ENCODE results near the gene LRCH2.
A peak's percentile ranks its signal among the peaks of the same experiment; 100 is the strongest.
"Not testable (repeated sequence)": the region's sequence is repeated elsewhere in the genome, so short reads cannot be mapped to it uniquely, and the experiment has no call there.

The LRCH2 gene, protein sequence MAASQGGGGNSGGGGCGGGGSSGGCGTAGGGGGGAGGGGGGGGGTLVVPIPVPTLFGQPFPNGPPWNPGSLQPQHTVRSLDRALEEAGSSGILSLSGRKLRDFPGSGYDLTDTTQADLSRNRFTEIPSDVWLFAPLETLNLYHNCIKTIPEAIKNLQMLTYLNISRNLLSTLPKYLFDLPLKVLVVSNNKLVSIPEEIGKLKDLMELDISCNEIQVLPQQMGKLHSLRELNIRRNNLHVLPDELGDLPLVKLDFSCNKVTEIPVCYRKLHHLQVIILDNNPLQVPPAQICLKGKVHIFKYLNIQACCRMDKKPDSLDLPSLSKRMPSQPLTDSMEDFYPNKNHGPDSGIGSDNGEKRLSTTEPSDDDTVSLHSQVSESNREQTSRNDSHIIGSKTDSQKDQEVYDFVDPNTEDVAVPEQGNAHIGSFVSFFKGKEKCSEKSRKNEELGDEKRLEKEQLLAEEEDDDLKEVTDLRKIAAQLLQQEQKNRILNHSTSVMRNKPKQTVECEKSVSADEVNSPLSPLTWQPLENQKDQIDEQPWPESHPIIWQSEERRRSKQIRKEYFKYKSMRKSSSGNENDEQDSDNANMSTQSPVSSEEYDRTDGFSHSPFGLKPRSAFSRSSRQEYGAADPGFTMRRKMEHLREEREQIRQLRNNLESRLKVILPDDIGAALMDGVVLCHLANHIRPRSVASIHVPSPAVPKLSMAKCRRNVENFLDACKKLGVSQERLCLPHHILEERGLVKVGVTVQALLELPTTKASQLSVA

DNA sequence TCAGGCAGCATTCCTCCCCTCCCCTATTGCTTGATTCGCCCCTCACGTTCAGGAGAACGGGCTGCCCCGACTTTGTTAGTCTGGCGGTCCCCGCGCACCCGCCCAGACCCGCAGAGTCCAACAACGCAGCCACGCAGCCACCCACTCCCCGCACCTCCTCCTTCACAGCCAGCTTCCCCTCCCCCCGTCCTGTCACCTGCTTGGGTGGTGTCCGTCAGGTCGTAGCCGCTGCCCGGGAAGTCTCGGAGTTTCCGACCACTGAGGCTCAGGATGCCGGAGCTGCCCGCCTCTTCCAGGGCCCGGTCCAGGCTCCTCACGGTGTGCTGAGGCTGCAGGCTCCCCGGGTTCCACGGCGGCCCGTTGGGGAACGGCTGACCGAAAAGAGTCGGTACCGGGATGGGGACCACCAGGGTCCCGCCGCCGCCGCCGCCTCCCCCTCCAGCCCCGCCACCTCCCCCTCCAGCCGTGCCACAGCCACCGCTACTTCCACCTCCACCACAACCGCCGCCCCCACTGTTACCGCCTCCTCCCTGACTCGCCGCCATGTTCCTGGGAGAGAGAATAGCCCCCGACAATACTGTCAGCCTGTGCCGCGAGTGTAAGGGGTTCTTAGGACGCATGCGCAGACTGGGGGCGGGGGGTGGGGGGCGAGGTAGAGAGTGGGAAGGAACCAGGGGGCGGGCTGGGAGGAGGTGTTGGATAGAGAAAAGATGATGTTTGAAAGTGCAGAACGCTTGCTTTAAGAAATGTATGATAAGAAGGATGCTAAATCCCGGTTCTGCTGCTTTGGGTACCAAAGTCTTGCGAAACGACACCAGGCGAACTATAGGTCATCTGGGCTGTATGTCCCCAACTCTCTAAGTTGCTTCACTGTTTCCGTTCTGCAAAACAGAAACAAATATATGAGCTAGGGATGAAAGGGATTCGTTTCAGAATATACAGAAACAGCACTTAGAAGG lies at the start of gene LRCH2:
TSS of gene LRCH2 (minus strand) at position 600 of the 959 bp plus-strand sequence. CDS start at position 545, 55 bp downstream.
- DNase-seq: peak in 12 of 14 donors; percentile 10 to 73 (median 41)

DNA sequence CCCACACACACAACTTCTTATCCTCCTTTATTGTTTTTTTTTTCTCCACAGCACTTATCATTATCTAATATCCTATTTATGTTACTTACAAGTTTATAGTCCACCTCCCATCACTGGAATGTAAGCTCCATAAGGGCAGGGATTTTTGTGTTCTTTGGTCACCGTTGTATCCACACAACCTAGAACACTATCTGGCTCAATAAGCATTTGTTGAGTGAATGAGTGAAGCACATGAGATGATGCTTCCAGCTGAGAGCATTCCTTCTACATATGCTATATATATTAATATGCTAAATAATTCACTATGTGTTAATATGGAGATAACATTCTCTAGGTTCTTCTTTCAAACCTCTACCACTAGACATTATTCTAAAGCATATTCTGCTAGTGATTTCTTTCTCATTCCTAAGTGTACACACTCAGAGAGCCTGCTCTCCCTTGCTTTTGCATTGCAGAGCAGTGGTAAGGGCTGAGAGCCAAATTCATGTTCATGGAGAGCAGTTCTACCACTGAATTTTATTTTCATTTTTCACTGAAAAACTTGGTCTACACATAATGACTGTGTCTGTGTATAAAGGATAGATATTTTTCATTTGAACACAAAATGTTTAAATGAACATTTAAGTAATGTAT lies 35.3 kb upstream of the LRCH2 start:
- no peak for DNase-seq

DNA sequence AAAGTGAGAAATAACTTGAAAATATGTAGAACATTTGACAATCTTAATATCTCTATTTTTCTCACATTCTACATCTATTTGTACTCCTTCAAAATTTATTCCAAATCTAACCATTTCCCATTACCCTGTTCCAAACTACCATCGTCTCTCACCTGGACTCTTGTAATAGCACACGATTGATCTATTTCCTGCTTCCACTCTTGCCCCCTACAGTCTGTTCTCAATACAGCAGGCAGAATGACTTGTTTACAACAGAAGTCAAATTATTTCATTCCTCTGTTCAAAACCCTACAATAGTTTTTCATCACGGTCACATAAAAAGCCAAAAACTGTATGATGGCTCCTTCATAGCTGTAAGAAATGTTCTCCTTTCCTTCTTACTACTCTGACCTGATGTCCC lies 34.5 kb upstream of the LRCH2 start:
- no peak for DNase-seq

DNA sequence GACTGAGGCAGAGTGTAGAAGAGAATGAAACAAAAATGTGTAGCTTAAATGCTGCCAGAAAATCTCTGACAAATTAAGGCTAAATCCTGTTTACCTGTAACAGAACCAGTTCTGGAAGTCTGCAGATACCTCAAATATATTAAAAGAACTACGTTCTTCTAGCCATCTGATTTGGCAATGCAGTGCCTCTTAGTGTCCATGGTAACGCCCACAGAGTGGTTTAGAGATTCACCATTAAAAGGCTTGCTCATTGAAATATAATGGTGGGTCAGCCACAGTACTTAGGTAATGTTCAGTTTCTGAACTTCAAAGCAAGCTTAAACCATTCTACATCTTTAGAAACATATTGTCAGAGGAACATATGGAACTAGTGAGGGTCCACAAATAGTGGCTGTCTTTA lies 32.4 kb upstream of the LRCH2 start:
- DNase-seq: no peak

DNA sequence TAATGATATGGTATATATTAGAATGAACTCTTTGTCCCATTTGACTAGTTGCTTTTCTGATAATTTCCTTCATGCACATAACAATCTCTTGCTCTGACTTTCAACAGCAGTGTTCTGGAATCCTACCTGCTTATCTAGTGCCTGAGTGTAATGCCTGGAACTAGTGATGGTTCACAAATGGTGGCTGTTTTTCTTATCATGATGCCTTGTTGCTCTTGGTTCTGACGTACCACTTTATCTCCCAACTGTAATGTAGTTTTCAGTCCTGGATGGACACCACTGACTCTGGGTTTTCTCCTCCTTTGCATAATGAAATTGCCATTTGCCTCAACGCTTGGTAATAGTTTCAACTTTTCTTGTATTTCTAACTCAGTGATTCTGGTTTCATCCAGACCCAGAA lies 30.1 kb upstream of the LRCH2 start:
- no peak for DNase-seq

DNA sequence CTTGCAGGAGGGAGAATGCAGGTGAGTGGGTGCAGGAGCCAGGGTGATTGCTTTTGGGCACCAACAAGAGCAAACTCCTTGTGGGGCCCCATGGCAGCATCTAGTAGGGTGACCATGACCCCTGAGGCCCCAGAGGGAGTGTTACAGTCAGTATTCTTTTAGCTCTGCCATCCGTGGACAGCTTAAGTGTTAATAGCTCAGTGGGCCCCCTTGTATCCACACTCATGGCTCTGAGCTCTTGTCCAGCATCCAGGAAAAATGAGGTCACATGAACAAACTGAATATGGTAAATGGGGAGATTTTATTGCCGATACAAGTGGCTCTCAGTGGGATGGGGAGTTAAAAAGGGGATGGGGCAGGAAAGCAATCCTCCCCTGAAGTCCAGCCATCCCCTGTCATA lies 27.3 kb upstream of the LRCH2 start:
- no peak for DNase-seq

DNA sequence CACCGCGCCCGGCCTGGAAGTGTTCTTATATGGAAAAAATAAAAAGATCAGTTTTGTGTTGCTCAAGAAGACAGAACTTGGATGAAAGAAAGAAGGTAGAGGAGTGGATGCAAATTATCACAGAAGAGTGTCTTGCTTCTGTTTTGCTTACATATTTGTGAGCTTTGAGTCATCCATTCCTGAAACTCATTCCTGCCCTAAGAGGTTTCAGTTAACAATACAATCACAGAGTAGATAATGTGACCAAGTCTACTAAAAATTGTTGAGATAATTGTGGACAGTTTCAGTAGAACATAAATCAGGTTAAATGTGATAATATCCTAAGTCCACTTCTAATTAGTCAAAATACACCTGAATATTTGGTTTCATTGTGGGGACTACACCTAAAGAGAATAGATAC lies 26.4 kb upstream of the LRCH2 start:
- no peak for DNase-seq

DNA sequence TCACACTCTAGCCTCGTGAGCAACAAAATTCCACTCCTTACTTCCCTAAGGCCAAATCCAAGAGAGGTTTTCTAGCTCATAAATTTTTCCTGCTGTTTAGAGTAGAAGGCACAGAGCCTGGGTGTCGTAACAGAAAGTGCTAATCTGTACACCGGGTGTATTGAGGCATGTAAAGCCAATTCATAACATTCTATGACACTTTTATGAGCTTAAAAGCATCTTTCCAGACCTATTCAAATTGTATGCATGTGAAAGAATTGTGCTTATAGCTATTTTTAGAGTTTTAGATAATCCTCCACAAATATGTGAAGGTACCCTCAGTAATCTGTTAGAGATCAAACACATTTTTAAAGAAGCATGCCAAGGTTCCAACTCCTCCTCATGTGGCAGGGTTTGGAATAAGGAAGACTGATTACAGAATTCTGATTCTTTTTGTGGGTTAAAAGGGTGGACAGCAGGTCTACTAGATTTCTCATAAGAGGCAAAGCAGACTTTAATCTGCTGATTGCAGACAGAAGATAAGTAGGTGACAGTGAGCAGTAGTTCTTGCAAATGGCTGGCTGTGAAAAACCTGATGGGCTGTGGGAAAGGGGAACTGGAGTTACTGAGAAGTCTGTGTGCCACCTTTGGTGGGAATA lies 25.5 kb upstream of the LRCH2 start:
- no peak for DNase-seq

DNA sequence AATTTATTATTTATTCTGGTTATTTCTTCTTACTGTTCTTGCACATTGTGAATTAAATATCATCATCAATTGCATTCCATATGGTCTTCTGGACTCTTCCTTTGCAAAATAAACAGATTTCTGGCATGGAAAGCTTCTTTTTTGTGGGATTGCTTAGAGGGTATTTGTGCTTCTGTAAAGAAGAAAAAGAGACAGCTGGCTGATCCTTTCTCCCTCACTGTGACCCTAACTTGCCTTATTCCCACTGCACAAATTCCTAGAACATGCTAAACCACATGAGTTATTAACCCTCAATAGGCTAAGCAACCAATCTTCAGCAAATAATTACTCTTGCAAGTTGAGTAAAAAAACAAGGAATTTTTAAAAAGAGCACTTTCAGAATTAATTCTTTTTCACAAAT lies 23.8 kb upstream of the LRCH2 start:
- DNase-seq: no peak

DNA sequence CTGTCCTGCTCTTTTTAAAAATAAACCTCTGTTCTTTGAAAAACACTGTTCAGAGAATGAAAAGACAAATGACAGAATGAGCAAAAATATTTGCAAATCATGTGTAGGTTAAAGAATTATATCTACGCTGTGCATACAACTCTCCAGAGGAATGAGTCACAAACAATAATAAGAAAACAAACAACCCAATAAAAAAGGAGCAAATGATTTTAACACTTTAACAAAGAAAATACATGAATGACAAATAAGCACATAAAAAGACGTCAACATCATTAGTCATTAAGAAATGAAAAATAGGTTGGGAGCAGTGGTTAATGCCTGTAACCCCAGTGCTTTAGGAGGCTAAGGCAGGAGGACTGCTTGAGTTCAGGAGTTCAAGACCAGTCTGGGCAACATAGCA lies 21.1 kb upstream of the LRCH2 start:
- DNase-seq: no peak

DNA sequence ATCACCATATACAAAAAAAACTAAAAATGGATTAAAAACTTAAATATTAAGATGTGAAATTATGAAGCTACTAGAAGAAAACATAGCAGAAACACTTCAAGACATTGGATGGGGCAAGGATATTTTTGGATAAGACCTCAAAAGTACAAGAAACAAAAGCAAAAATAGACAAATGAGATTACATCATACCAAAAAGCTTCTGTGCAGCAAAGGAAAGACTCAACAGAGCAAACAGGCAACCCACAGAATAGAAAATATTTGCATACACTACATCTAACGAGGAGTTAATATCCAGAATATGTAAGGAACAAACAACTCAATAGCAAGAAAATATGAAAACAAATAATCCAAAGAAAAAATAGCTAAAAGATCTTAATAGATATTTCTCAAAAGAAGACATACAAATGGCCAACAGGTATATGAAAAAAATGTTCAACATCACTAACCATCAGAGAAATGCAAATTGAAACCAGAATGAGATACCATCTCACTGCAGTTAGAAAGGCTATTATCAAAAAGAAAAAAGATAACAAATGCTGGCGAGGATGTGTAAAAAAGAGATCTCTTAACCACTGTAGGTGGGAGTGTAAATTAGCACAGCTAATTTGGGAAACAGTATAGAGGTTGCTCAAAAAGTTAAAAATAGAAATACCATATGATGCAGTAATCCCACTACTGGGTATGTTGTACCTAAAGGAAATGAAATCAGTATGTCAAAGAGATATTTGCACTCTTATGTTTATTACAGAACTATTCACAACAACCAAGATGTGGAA lies 17.8 kb upstream of the LRCH2 start:
- DNase-seq: no peak

DNA sequence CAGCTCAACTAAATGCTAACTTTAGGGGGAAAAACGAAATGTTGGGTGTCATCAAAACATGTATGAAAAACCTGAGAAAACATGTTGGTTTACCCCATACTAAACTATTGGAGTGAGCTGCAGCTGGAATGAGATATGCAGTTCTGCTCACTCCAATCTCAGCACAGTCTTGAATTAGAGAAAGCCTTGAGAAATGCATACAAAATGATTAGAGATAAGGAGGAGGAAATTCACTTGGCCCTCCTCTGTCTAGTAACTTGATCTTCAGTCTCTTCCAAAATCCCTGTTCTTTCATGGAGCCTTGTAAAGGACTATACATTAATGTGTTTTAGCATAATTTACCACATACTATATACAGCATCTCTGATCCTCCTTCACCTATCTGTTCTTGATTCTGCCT lies 3.2 kb upstream of the LRCH2 start:
- no peak for DNase-seq

DNA sequence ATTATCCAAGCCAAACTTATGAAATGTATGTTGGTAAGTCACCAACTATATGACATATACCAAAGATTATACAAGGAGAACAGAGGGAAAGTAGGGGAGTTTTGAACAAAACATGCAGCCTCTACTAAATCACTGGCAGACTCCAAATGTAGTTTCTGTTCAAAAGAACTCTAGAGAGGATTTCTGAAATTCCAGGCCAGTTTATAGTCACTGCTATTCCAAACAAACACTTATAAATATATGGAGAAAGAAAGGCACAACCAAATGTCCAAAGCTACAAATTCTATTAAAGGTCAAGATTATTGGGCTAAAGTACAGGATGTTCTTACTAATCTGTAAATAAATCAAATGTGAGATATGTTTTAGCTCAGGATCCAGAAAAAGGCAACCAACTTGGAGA lies 2.7 kb upstream of the LRCH2 start:
- DNase-seq: no peak

DNA sequence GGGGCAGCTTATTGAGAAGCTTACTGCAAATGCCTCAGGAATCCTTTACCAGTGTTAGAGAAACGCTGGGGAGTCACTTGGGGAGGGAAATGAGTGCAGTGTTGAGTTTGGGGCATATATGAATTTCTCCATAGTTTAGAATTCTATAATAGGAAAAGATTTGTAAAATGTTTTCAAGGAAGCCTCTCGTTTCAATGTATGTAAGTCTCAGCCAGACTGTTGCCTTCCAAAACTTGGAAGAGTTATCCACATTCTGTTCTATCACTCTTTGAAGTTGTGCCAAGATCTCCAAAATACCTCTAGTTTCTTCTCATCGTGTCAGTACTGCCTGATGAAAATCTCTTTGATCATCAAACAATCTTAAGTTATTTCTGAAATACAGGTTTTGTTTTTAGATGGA lies 565 bp upstream of the LRCH2 start:
- DNase-seq: no peak

DNA sequence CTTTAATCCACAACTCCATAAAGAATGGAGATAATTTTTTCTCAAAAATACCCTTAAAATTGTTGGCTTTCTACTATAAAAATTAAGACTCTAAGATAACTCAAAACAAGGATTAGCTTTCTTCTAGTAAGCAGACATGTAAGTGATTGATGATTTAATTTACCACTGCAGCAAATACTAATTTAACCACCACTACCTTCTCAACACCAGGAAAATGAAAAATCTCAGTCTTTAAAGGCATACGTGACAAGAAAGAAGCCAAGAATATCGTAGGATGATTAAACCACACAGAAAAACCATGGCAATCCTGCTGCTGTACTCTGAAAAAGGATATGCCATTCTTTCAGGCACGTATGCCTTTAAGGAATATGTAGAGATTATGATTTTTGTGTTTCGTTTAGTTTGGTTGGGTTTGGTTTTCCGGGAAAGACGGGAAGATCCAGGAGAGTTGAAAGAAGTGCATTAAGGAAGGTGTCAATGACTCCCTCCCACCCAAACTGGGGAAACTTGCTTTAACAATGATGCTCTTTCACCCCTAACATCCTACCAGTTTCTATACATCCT lies 881 bp downstream of the LRCH2 start:
- DNase-seq: peak in 1 of 14 donors; percentile 50

DNA sequence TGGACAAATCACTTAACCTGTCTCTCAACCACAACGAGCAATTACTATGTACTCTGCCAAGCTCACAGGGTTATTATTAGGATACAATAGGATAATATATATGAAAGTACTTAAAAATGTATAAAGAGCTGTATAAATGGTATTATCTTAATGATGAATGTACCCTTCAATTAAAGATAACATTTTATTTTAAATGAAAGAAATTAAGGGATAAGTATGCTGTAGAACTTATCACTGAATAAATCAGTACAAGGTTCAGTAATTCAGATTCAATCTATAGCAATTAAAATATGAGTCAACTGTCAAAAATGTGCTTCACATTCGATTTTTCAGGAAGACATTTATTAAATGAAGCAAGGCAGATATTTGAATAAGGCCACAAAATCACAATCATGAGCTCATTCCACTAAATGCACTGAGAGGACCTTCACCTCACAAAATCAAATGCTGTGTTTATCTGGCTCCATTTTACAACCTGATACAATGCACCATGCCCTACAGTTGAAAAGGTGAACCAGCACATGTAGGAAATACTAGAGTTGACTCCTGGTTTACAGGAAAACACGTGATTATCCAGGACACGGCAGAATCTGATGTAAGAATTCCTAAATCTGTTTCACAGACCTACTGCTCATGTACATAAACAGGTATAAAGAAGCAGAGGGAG lies 4.4 kb downstream of the LRCH2 start:
- peak in 1 of 14 donors; percentile 28 for DNase-seq

DNA sequence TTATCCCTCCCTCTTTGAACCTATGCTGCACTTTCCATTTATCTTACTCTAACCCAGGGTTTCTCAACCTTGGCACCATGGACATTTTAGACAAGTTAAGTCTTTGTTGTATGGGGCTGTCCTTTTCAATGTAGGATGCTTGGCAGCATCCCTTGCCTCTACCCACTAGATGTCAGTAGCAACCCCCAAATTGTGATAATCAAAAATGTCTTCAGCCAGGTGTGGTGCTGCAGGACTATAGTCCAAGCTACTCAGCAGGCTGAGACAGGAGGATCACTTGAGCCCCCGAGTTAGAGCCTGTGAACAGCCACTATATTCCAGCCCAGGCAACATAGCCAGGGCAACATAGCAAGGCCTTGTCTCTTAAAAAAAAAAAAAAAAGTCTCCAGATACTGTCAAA lies 7.0 kb downstream of the LRCH2 start:
- DNase-seq: peak in 1 of 14 donors; percentile 8

DNA sequence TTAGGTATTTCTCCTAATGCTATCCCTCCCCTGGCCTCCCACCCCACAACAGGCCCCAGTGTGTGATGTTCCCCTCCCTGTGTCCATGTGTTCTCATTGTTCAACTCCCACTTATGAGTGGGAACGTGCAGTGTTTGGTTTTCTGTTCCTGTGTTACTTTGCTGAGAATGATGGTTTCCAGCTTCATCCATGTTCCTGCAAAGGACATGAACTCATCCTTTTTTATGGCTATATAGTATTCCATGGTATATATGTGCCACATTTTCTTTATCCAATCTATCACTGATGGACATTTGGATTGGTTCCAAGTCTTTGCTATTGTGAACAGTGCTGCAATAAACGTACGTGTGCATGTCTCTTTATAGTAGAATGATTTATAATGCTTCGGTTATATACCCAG lies 16.6 kb downstream of the LRCH2 start:
- not testable (repeated sequence) for DNase-seq

DNA sequence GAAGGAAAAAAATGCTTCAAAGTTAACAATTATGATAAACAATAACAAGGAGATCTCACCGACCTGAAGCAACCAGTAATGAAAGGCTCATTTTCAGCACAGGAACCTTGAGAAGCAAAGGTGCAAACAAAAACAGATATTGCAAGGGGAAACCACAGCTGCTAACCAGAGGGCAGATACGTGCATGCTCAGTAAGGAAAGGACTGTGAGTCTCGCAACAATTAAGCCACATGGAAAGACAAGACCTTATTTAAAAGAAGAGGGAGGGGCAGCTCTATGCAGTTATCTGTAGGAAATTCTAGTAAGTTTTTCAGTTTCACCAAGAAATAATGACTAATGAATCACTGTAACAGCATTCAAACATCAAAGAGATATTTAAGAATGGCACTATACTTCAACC lies 19.3 kb downstream of the LRCH2 start:
- no peak for DNase-seq

DNA sequence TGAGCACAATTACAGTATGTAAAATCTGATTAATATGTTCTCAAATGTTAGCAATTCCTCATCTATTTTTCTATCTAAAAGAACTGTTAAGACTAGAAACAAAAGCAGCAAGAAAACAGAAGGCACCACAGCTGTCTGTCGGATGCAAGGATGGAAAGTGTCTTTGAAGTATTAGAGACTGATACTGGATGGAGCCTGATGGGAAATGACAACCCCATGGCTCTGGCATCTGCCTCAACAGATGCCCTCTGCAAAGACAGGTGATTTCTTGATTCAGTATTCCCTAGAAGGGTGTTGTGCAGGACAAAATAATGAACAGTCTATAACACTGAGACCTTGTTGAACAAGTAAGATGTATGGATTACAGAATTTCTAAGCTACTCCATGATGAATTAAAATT lies 19.7 kb downstream of the LRCH2 start:
- DNase-seq: peak in 1 of 14 donors; percentile 7

Measured in C1 segment of cervical spinal cord (tissue), 14 donors.